Measurements from ENCODE around the gene ZNF644. TPM values are rescaled to one million over a fixed set of nuclear protein-coding genes. Genes with fewer than 3 reads are reported as not detected.
"Not testable (repeated sequence)": the region's sequence is repeated elsewhere in the genome, so short reads cannot be mapped to it uniquely, and the experiment has no call there.

ZNF644 gene
- total RNA-seq, 1 donor from 2014 or later = 98.4 TPM

GRCh38 chr1:90919900-90920299, 101.9 kb downstream of the ZNF644 start:
- intact Hi-C loops (cut with micrococcal nuclease) = loop anchor here (2.0 kb wide), 1 partner anchor 13 kb away; no protein-coding TSS in a partner anchor
- ATAC-seq (ENCODE audit: low read depth) (no peak), DNase-seq (no peak)
- CTCF ChIA-PET = no interaction called here
- Mint-ChIP-seq H3K36me3 (ENCODE audit: low read depth) (peaks cover 34% of the 10 kb centered on the region), H3K9me3 (no peaks in the 10 kb centered on the region), H3K4me3 (no peak overlapping the region), H3K27ac (no peak overlapping the region), H3K4me1 (peaks cover 56% of the 10 kb centered on the region), H3K27me3 (no peaks in the 10 kb centered on the region)
- TF ChIP-seq, protein P1, sequence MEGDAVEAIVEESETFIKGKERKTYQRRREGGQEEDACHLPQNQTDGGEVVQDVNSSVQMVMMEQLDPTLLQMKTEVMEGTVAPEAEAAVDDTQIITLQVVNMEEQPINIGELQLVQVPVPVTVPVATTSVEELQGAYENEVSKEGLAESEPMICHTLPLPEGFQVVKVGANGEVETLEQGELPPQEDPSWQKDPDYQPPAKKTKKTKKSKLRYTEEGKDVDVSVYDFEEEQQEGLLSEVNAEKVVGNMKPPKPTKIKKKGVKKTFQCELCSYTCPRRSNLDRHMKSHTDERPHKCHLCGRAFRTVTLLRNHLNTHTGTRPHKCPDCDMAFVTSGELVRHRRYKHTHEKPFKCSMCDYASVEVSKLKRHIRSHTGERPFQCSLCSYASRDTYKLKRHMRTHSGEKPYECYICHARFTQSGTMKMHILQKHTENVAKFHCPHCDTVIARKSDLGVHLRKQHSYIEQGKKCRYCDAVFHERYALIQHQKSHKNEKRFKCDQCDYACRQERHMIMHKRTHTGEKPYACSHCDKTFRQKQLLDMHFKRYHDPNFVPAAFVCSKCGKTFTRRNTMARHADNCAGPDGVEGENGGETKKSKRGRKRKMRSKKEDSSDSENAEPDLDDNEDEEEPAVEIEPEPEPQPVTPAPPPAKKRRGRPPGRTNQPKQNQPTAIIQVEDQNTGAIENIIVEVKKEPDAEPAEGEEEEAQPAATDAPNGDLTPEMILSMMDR (IDR thresholded peaks at IDR 0.05) = no peak
- POLR2A ChIA-PET = no interaction called here

DNA sequence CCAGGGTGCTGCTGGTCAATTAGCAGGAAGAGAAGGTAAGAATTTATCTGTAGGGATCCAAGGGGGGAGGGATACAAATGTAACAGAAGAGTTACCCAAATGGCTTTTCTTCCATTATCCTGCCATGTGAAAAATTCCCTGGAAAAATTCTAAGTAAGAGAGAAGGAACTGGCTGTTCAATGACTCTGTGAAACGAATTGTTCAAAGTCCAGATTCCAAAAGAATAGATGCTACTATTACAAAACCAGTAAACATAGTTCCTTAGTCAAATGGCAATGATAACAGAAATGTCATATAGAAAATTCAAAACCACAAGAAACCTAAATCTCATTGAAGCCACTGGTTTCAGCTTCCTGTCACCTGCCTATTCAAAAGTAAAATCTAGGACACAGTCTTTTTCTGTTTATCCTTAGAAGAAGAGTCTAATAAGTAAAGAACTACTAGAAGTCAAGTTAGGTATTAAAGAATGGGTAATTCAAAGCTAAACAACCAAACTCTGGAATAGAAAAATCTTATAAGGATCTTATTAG, 102.6 kb downstream of the ZNF644 start:
- no peaks in the 10 kb centered on the region for H3K27me3 Mint-ChIP-seq
- intact Hi-C loops (cut with micrococcal nuclease) = no loop called here
- H3K4me1 Mint-ChIP-seq = peaks cover 52% of the 10 kb centered on the region
- H3K4me3 Mint-ChIP-seq = no peak overlapping the region
- H3K9me3 Mint-ChIP-seq = no peaks in the 10 kb centered on the region
- DNase-seq (no peak), ATAC-seq (ENCODE audit: low read depth) (no peak)
- TF ChIP-seq, protein P1 (IDR thresholded peaks at IDR 0.05) = no peak
- POLR2A ChIA-PET = no interaction called here
- CTCF ChIA-PET = no interaction called here
- peaks cover 37% of the 10 kb centered on the region for H3K36me3 Mint-ChIP-seq (ENCODE audit: low read depth)
- peak overlapping the region; percentile 44 for H3K27ac Mint-ChIP-seq

DNA sequence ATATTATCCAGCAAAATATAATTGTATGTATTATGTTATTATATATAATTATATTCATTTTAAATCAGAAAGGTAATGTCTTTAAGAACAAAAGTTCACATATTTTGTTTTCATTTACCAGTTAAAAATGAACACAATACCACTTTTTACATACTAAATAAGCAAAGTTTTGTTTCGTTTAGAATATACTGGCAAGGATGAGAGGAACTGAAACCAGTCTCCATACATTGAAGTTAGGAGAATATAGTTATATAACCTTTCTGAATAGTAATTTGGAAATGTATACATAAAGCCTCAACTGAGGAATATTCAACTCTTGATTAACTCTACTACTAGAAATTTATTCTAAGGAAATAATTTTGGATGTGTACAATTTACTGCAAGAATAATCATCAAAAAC, 110.5 kb downstream of the ZNF644 start:
- DNase-seq (no peak), ATAC-seq (ENCODE audit: low read depth) (no peak)
- Mint-ChIP-seq H3K4me1 (no peaks in the 10 kb centered on the region), H3K9me3 (no peaks in the 10 kb centered on the region), H3K27me3 (no peaks in the 10 kb centered on the region), H3K36me3 (ENCODE audit: low read depth) (peaks cover 40% of the 10 kb centered on the region), H3K27ac (no peak overlapping the region), H3K4me3 (no peak overlapping the region)
- ChIA-PET CTCF (no interaction called here), POLR2A (no interaction called here)
- TF ChIP-seq, protein P1 (IDR thresholded peaks at IDR 0.05) = no peak
- intact Hi-C loops (cut with micrococcal nuclease) = no loop called here

DNA sequence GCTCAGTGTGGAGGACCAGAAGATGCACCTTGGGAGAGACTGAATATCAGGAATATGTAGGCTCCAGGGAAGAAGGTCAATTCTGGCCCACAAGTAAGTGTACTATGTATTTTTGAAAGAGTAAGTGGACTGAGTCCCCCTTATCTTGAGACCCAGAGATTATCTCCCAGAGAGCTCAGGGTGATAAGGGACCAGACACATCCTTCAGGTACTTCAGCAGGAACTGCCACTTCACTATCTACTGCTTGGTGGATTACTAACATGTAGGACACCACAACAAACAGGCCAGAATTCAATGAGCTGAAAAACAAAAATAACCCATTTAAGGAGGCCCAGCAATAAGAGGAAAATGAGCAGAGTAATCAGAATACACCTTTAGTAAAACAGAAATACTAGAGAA, 119.2 kb downstream of the ZNF644 start:
- Mint-ChIP-seq H3K27ac (no peak overlapping the region), H3K4me3 (no peak overlapping the region), H3K27me3 (no peaks in the 10 kb centered on the region), H3K36me3 (ENCODE audit: low read depth) (peaks cover 61% of the 10 kb centered on the region), H3K9me3 (no peaks in the 10 kb centered on the region), H3K4me1 (no peaks in the 10 kb centered on the region)
- ChIA-PET CTCF (no interaction called here), POLR2A (no interaction called here)
- intact Hi-C loops (cut with micrococcal nuclease) = no loop called here
- TF ChIP-seq, protein P1 (IDR thresholded peaks at IDR 0.05) = no peak
- ATAC-seq (ENCODE audit: low read depth) (no peak), DNase-seq (no peak)

DNA sequence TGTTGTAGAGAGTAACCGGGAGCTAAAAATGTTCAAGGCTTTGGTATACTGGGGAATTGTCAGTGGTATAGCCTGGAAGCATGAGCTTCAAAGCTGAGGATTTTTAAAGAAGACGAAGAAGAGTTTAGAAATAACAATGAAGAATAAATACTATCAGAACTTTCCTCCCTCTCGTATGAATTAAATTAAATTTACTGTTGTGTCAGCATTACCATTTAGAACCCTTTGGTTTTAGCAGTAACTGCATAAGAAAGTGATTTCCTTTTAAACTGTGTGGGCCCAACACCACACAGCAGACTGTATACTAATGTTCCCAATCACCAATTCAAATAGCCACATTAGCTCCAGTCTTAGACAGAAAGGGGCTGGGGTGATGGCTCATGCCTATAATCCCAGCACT, 122.6 kb downstream of the ZNF644 start:
- peaks cover 60% of the 10 kb centered on the region for H3K36me3 Mint-ChIP-seq (ENCODE audit: low read depth)
- DNase-seq = no peak
- H3K27ac Mint-ChIP-seq = no peak overlapping the region
- no peaks in the 10 kb centered on the region for H3K27me3 Mint-ChIP-seq
- H3K4me3 Mint-ChIP-seq = no peak overlapping the region
- POLR2A ChIA-PET = no interaction called here
- H3K9me3 Mint-ChIP-seq = no peaks in the 10 kb centered on the region
- TF ChIP-seq, protein P1 (IDR thresholded peaks at IDR 0.05) = no peak
- intact Hi-C loops (cut with micrococcal nuclease) = no loop called here
- H3K4me1 Mint-ChIP-seq = no peaks in the 10 kb centered on the region
- CTCF ChIA-PET = no interaction called here
- ATAC-seq (ENCODE audit: low read depth) = no peak

DNA sequence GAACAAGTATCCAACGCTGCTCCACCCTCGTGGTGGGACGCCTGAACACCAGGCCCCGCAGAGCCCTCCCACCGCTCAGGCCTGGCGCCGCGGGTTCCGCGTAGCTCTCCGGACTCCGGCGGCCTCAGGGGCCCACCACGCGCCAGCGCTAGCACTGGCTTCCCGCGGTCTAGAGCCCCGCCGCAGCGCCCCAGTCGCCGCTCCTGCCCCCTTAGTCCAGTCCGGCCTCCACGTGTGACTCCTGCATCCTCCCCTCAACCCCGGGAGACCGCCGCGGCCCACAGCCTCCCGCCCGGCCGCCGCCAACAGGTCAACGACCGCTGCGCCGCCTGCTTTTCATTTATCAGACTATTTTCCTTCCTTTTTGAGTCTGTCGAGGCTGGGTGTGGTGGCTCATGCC, 128.2 kb downstream of the ZNF644 start:
- POLR2A ChIA-PET; DNase-seq; H3K9me3 Mint-ChIP-seq; H3K4me1 Mint-ChIP-seq; H3K27ac Mint-ChIP-seq; H3K4me3 Mint-ChIP-seq; ATAC-seq (ENCODE audit: low read depth); H3K27me3 Mint-ChIP-seq; CTCF ChIA-PET; intact Hi-C loops (cut with micrococcal nuclease): not testable (repeated sequence)
- peaks cover 23% of the 10 kb centered on the region for H3K36me3 Mint-ChIP-seq (ENCODE audit: low read depth)

GRCh38 chr1:90892884-90893283, 129.0 kb downstream of the ZNF644 start:
- H3K27ac Mint-ChIP-seq; H3K4me3 Mint-ChIP-seq; ATAC-seq (ENCODE audit: low read depth); H3K4me1 Mint-ChIP-seq; DNase-seq; H3K27me3 Mint-ChIP-seq; H3K9me3 Mint-ChIP-seq; POLR2A ChIA-PET; intact Hi-C loops (cut with micrococcal nuclease); CTCF ChIA-PET: not testable (repeated sequence)
- peaks cover 18% of the 10 kb centered on the region for H3K36me3 Mint-ChIP-seq (ENCODE audit: low read depth)

DNA sequence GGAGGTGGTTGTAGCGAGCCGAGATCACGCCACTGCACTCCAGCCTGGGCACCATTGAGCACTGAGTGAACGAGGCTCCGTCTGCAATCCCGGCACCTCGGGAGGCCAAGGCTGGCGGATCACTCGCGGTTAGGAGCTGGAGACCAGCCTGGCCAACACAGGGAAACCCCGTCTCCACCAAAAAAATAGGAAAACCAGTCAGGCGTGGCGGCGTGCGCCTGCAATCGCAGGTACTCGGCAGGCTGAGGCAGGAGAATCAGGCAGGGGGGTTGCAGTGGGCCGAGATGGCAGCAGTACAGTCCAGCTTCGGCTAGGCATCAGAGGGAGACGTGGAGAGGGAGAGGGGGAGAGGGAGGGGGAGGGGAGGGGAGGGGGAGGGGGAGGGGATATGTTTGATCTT, 129.6 kb downstream of the ZNF644 start:
- DNase-seq; intact Hi-C loops (cut with micrococcal nuclease); CTCF ChIA-PET; H3K4me3 Mint-ChIP-seq; ATAC-seq (ENCODE audit: low read depth); H3K9me3 Mint-ChIP-seq; H3K27ac Mint-ChIP-seq; H3K4me1 Mint-ChIP-seq; H3K27me3 Mint-ChIP-seq; POLR2A ChIA-PET: not testable (repeated sequence)
- H3K36me3 Mint-ChIP-seq (ENCODE audit: low read depth) = peaks cover 14% of the 10 kb centered on the region

Data from activated B cell treated with CpG ODN at 0.5 μM for 24 hours (primary cell).